Fibroblast of pulmonary artery (primary cell): ENCODE data around the gene GPR55.

ENCODE experiments used
- DNase-seq: peaks from one replicate; pipeline ENCODE4 v3.0.0-alpha.2; 2010; ENCODE audit warnings: low read depth
- H3K4me3 ChIP-seq: replicated peaks from 2 replicates; pipeline ENCODE4 v1.5.1; 2011; ENCODE audit warnings: low read depth, mild to moderate bottlenecking, control low read depth, low read length, moderate library complexity
- TF ChIP-seq, protein P1 (sequence below): IDR thresholded peaks from 2 replicates; pipeline ENCODE4 v1.5.1; 2011; ENCODE audit warnings: mild to moderate bottlenecking, control low read depth, low read length, inconsistent platforms; ENCODE audit errors: missing control alignments

GPR55 gene

DNA sequence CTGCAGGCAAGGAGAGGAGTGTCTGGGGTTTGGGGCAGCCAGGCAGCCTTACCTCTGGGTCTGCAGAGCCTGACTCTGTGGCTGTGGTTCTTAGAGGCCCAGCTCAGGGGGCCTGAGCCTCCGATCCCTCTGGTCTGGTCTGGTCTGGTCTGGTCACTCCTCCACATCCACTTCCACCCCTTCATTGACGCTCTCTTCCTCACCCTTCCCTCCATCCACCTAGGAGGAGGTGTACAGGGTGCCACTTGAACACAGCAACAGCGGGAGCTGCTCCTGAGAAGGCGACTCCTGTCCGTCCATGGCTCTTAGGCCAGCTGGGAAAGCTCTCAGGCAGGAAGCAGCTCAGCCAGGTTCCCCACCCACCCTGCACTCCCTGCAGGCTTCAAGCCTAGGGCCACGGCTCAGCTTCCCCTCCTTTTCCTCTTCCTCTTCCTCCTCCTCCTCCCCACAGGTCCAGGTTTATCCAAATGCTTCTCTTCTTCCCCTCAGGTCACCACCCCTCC, 16.9 kb downstream of the GPR55 start:
- DNase-seq = no peak
- TF ChIP-seq, protein P1, sequence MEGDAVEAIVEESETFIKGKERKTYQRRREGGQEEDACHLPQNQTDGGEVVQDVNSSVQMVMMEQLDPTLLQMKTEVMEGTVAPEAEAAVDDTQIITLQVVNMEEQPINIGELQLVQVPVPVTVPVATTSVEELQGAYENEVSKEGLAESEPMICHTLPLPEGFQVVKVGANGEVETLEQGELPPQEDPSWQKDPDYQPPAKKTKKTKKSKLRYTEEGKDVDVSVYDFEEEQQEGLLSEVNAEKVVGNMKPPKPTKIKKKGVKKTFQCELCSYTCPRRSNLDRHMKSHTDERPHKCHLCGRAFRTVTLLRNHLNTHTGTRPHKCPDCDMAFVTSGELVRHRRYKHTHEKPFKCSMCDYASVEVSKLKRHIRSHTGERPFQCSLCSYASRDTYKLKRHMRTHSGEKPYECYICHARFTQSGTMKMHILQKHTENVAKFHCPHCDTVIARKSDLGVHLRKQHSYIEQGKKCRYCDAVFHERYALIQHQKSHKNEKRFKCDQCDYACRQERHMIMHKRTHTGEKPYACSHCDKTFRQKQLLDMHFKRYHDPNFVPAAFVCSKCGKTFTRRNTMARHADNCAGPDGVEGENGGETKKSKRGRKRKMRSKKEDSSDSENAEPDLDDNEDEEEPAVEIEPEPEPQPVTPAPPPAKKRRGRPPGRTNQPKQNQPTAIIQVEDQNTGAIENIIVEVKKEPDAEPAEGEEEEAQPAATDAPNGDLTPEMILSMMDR = no peak

GRCh38 chr2:230907361-230908091, 17.5 kb downstream of the GPR55 start:
- TF ChIP-seq, protein P1 = no peak
- DNase-seq = no peak
- H3K4me3 ChIP-seq = no peak overlapping the region

More for the DNA sequence above, 16.9 kb downstream of the GPR55 start:
- H3K4me3 ChIP-seq = no peak overlapping the region

GRCh38 chr2:230906471-230907230, 18.4 kb downstream of the GPR55 start:
- DNase-seq = no peak
- TF ChIP-seq, protein P1 = no peak

DNA sequence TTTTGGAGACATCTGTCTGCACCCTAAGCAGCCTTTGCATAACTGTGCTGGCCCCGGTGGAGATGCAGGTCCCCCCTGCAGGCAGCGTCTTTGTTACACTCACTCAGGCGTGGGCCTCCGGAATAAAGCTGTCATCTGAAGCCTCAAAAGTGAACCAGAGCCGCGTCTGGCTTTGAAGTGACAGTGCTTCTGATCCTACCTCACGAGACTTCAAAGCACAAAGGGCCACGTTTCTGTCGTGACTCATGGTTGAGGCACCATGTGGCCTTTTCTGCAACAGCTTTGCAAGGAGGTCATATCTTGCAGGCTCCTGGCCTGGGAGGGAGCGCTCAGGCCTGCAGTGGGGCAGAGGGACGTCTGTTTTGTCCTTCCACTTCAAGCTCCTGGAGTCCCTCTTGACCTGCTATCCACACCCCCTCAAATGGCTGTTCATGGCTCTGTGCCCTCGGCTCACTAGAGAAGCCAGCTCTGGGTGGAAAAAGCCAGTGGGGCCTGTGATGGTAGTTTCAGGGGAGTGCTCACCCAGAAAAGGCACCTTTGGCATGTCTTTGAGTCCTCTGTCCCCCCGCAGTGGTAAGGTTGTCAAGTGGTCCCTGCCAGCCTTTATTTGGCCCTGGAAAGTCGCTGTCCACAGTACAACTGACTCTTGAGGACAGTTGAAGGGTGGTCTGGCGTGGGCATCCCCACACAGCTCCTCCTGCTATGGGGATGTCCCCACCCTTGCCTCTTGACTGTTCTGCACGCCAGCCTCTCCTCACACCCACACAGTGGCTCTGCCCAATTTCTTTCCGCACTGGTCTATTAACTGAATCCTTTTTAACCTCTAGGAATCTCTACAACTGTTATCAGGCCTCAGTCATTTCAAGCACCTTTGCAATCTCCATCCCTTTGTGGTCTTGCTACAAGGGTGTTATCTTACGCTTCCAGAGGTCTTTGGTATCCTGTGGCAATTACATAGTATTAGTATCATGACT, 19.3 kb downstream of the GPR55 start:
- no peak overlapping the region for H3K4me3 ChIP-seq
- no peak for DNase-seq
- TF ChIP-seq, protein P1 = no peak

More at GRCh38 chr2:230906471-230907230, 18.4 kb downstream of the GPR55 start:
- no peak overlapping the region for H3K4me3 ChIP-seq

DNA sequence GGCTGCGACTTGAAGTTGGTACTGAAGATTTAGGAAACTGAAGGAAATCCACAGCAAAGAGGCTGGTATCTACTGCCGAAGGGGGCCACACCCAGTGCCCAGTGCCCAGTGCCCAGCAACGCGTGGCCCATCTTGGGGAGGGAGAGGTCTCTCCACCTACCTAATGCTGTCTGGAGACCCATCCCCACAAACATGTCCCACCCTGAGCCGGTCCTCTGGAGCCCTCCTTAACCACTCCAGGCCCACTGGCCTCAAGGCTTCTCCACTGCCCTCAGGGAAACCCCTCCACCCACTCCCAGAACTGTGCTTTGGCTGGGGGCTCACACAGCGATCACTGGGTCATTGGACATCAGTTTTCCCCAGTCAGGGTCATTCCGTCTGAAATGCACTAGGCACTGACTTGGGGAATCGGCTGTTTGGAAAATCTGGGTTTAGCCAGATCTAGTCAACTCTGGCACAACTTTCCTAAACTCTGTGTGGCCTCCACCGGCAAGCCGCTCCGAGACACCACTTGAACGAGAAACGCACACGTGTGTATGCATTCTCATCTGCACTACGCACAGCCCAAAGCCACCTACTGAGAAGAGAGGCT, 20.1 kb downstream of the GPR55 start:
- DNase-seq = no peak
- H3K4me3 ChIP-seq = no peak overlapping the region

More for the DNA sequence above, 20.1 kb downstream of the GPR55 start:
- TF ChIP-seq, protein P1 = no peak
